ENCODE data around the gene MGRN1.

MGRN1 gene

GRCh38 chr16:4601864-4602186, 22.8 kb upstream of the MGRN1 start:
- CTCF ChIA-PET = interaction anchor here (1.2 kb wide), 1 partner anchor 16 kb away, joined by 4 read pairs; no protein-coding TSS in a partner anchor

More at GRCh38 chr16:4601864-4602186, 22.8 kb upstream of the MGRN1 start:
- Histone ChIP-seq H3K27ac (ENCODE audit: extremely low read depth, low read depth, low read length) (no peak overlapping the region), H3K36me3 (ENCODE audit: control insufficient read depth in 2 of 2, insufficient read depth in 1 of 2, low read length in 2 of 2) (no peaks in the 10 kb centered on the region), H3K9me3 (ENCODE audit: control insufficient read depth, insufficient read depth, low read depth, low read length) (no peaks in the 10 kb centered on the region), H3K4me1 (ENCODE audit: control insufficient read depth, insufficient read depth, low read length) (no peaks in the 10 kb centered on the region), H3K4me3 (ENCODE audit: low read depth, low read length) (no peak overlapping the region)
- POLR2A ChIA-PET = no interaction called here
- TF ChIP-seq PBX3 (CRISPR knock-in tag; IDR thresholded peaks at IDR 0.05) = no peak
- no peak for TF ChIP-seq ZBTB17 (tag by site-specific recombination; IDR thresholded peaks at IDR 0.05)
- TF ChIP-seq KLF17 (tag by site-specific recombination; IDR thresholded peaks at IDR 0.05) = no peak
- TF ChIP-seq AEBP2 (tag by site-specific recombination; IDR thresholded peaks at IDR 0.05; ENCODE audit: borderline replicate concordance) = no peak
- no peak for TF ChIP-seq ZNF549 (tag by site-specific recombination; IDR thresholded peaks at IDR 0.05)
- TF ChIP-seq PRDM2 (tag by site-specific recombination; IDR thresholded peaks at IDR 0.05; ENCODE audit: borderline replicate concordance) = no peak
- TF ChIP-seq ZNF544 (tag by site-specific recombination; IDR thresholded peaks at IDR 0.05) = no peak
- TF ChIP-seq YY2 (tag by site-specific recombination; IDR thresholded peaks at IDR 0.05) = no peak
- no peak for TF ChIP-seq WT1 (tag by site-specific recombination; IDR thresholded peaks at IDR 0.05)
- TF ChIP-seq MEIS1 (CRISPR knock-in tag; IDR thresholded peaks at IDR 0.05; ENCODE audit: borderline replicate concordance) = no peak
- no peak for TF ChIP-seq ZNF362 (tag by site-specific recombination; IDR thresholded peaks at IDR 0.05)
- TF ChIP-seq ZNF768 (tag by site-specific recombination; IDR thresholded peaks at IDR 0.05) = no peak
- TF ChIP-seq ZNF132 (tag by site-specific recombination; IDR thresholded peaks at IDR 0.05; ENCODE audit: borderline replicate concordance) = no peak
- TF ChIP-seq SALL2 (tag by site-specific recombination; IDR thresholded peaks at IDR 0.05; ENCODE audit: borderline replicate concordance) = no peak
- TF ChIP-seq ZNF416 (tag by site-specific recombination; IDR thresholded peaks at IDR 0.05) = no peak
- no peak for TF ChIP-seq SP3 (tag by site-specific recombination; IDR thresholded peaks at IDR 0.05)
- no peak for TF ChIP-seq ZNF645 (tag by site-specific recombination; IDR thresholded peaks at IDR 0.05)
